AG10803 (cell line): ENCODE data around the gene CSNK2A1.

Experiments used
- DNase-seq: peaks from one replicate; pipeline ENCODE4 v3.0.0; 2010; ENCODE audit warnings: low read depth
- H3K4me3 ChIP-seq: 2 replicates; pipeline ENCODE4 v1.5.1; 2011; ENCODE audit warnings: mild to moderate bottlenecking, low read length, control low read depth
- TF ChIP-seq, protein P1 (sequence below): conservative IDR thresholded peaks from 2 replicates; pipeline ENCODE4 v1.5.1; 2011; ENCODE audit warnings: mild to moderate bottlenecking, low read length, control low read depth, inconsistent platforms

Gene CSNK2A1

DNA sequence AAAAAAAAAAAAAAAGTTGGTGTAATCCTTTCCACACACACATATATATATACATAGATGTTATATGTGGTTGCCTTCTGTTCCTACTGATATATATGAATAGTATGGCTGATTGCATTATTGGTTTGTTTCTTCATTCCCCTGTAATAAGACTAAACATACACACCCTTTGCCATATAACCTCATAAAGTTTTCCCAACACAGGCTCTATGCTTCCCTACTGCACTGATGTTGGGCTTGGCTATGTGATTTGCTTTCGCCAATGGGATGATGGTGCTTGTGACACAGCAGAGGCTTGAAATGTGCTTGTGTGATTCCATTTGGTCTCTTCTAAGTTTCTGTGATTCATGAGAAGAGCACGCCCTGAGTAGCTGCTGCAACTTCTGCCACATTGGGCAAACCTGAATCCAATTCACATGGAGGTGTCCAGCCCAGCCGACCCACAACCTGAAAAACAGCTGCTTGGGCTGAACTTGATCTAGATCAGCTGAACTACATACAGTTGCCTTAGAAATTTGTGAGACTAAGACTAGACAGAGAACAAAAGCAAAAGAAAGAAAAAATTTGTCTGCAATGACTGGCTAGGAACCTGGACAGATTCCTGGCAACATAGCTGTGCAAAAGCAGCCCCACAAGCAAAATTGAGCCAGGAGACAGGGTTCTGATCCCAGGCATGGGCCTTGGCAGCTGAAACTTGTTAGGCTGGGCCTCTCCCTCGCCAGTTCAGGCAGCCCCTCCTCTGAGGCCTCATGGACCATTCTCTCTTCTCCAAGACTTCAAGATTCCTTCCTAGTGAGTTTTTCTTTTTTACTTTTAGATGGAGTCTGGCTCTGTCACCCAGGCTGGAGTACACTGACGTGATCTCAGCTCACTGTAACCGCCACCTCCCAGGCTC lies 67.9 kb downstream of the CSNK2A1 start:
- no peak overlapping the region for H3K4me3 ChIP-seq
- DNase-seq: peak; percentile 62
- TF ChIP-seq, protein P1, sequence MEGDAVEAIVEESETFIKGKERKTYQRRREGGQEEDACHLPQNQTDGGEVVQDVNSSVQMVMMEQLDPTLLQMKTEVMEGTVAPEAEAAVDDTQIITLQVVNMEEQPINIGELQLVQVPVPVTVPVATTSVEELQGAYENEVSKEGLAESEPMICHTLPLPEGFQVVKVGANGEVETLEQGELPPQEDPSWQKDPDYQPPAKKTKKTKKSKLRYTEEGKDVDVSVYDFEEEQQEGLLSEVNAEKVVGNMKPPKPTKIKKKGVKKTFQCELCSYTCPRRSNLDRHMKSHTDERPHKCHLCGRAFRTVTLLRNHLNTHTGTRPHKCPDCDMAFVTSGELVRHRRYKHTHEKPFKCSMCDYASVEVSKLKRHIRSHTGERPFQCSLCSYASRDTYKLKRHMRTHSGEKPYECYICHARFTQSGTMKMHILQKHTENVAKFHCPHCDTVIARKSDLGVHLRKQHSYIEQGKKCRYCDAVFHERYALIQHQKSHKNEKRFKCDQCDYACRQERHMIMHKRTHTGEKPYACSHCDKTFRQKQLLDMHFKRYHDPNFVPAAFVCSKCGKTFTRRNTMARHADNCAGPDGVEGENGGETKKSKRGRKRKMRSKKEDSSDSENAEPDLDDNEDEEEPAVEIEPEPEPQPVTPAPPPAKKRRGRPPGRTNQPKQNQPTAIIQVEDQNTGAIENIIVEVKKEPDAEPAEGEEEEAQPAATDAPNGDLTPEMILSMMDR: no peak

DNA sequence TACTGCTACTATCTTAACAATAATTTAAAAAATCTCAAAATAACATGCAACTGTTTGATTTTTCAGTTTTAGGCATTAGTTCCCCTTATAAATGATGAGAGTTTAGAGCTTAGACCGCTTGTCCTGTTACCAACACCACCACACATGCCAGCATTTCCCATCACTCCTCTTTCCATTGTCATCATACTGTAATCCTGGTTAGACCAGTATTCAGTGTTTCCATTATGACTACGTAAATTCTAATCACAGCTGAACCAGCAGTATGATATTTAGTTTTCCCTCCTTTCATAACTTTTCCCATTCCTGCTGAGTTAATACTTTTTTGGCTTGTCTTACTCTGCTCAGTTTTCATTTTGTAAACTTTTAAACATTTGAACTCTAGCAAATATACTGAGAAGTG lies 69.0 kb downstream of the CSNK2A1 start:
- no peak for DNase-seq
- no peak overlapping the region for H3K4me3 ChIP-seq
- TF ChIP-seq, protein P1: no peak

GRCh38 chr20:472889-473292 lies 70.7 kb downstream of the CSNK2A1 start:
- TF ChIP-seq, protein P1: no peak
- DNase-seq: no peak

DNA sequence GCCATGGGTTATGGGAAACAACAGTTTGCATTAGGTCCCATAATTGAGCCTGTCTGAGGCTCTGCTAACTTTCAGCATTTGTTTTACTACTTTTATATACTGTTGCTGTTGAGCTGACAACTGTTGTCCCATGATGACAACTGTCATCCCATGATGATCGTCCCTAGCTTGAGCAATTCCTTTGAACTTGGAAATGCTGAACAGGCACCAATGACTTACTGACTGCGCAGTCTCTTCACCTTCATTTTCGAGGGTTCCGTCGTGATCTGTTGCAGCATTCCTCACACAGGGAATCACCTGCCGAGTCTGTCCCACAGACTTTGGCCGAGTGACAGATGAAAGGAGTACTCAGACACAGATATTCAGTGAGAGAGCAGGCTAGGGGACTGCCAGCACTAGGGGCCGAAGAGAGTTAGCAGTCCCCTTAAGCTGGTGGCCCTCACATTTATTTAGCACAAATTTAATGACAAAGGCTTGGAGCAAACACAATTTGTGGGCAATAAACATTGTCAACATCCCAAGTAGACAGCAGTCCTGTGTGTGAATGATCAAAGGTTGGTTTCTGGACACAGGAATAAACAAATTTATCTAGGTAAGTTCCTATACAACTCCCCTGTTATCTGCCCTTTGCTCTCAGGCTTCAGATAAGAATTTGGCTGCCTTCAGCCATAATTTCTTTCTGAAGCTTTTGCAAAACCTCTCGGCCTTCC lies 71.3 kb downstream of the CSNK2A1 start:
- no peak for DNase-seq
- no peak overlapping the region for H3K4me3 ChIP-seq
- TF ChIP-seq, protein P1: no peak

More at GRCh38 chr20:472889-473292, 70.7 kb downstream of the CSNK2A1 start:
- no peak overlapping the region for H3K4me3 ChIP-seq

DNA sequence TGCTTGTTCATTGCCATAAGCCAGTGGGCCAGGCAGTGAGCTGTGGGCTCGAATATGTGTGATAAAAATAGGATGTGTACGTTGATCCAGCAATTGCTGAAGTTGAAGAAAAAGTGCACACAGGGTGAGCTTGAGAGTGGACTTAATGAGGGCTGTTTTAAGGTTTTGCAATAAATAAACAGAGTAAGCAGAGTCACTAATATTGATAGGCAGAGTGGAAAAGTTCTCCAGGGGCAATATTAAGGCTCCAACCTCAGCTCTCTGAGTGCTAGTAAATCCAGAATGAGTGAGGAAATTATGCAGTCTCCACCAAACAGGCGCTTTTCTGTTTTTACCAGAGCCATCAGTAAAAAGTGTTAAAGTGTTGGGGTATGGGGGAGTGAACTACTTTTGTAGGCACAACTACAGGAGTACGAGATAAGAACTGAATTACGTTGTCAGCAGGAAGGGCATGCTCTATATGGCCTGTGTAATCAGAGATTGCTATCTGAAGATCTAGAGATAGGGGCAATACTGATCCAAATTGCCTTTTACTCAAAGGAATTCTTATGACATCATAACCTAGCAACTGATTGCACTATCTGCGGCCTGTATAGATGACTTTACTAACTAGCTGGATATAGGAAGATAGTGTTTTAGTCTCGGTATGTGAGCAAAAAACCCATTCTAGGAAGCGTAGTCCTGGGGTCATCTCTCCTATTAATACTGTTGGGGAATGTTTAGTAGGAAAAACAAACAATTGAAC lies 73.7 kb downstream of the CSNK2A1 start:
- TF ChIP-seq, protein P1: no peak
- H3K4me3 ChIP-seq: no peak overlapping the region
- DNase-seq: no peak

DNA sequence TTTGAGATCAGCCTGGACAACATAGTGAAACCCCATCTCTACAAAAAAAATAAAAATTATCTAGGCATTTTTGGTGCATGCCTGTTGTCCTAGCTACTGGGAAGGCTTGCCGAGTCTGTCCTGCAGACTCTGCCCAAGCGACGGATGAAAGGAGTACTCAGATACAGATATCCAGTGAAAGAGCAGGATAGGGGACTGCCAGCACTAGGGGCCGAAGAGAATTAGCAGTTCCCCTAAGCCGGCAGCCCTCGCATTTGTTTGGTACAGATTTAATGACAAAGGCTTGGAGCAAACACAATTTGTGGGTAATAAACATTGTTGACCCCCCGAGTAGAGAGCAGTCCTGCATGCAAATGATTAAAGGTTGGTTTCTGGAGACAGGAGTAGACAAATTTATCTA lies 75.8 kb downstream of the CSNK2A1 start:
- TF ChIP-seq, protein P1: no peak
- H3K4me3 ChIP-seq: no peak overlapping the region
- no peak for DNase-seq
